GM12878 (cell line): ENCODE results near the gene CD93. TPM values are rescaled to one million over a fixed set of nuclear protein-coding genes. Genes with fewer than 3 reads are reported as not detected.

ENCODE experiments used
- ATAC-seq: fragments of 200-7000 bp; cut with Tn5 transposase; 3 replicates; pipeline ENCODE4 v1.9.1; 2020; ENCODE audit warnings: mild to moderate bottlenecking, moderate library complexity
- BruUV-seq: library from RNA; stranded (reverse); fragments of 400-500 nt; replicated peaks from 2 replicates; lab custom pipeline; 2021; lab: Mats Ljungman, UMichigan
- CTCF ChIA-PET: fragments of 300-600 bp; sonication (Branson Sonifier 250); formaldehyde crosslinking; extraction: SDS; loops from one replicate; lab custom pipeline; 2021; ENCODE audit warnings: inconsistent platforms; lab: Yijun Ruan, JAX
- POLR2A ChIA-PET: fragments of 350-600 bp; formaldehyde crosslinking; extraction: SDS; loops from one replicate; lab custom pipeline; 2021; ENCODE audit warnings: inconsistent platforms; lab: Charles Lee
- RAD21 ChIA-PET: fragments of 300-600 bp; sonication (Branson Sonifier 250); formaldehyde crosslinking; loops from one replicate; lab custom pipeline; 2023; ENCODE audit warnings: antibody characterized with exemption; ENCODE audit not compliant: unreplicated experiment; lab: Charles Lee
- SMC1A ChIA-PET: fragments of 300-600 bp; sonication (Branson Sonifier 250); formaldehyde crosslinking; loops from one replicate; lab custom pipeline; 2023; ENCODE audit not compliant: unreplicated experiment, uncharacterized antibody; lab: Charles Lee
- DNase-seq: peaks from one replicate; pipeline ENCODE4 v3.0.0-alpha.2; 2011; ENCODE audit warnings: low read depth, low spot score
- FAIRE-seq: peaks from 3 replicates; lab custom pipeline; 2011; peaks lifted over from hg19 to GRCh38; lab: Jason Lieb, UNC
- H2AFZ ChIP-seq: 2 replicates; pipeline ENCODE4 v1.6.0; 2011; ENCODE audit warnings: low read depth, low read length, control low read depth; ENCODE audit not compliant: control insufficient read depth
- H3K27ac ChIP-seq: 2 replicates; pipeline ENCODE4 v1.5.1; 2011; ENCODE audit warnings: control low read depth; ENCODE audit not compliant: control insufficient read depth, insufficient read depth
- H3K27me3 ChIP-seq, 2 experiments: replicated peaks in 1 of 2; 2 replicates each; pipeline versions ENCODE4 v1.6.0 to v1.6.1; 2011; ENCODE audit warnings: low read length in 1 of 2; ENCODE audit not compliant: control insufficient read depth in 2 of 2, insufficient read depth in 2 of 2
- H3K36me3 ChIP-seq, 2 experiments: 2 replicates each; pipeline ENCODE4 v1.5.1; 2011; ENCODE audit warnings: low read length in 1 of 2; ENCODE audit not compliant: control insufficient read depth in 2 of 2, insufficient read depth in 2 of 2
- H3K4me1 ChIP-seq: 2 replicates; pipeline ENCODE4 v1.6.1; 2011; ENCODE audit warnings: mild to moderate bottlenecking, low read length, moderate library complexity, mixed read lengths; ENCODE audit not compliant: control insufficient read depth, insufficient read depth
- H3K4me2 ChIP-seq: 2 replicates; pipeline ENCODE4 v1.6.0; 2011; ENCODE audit warnings: control low read depth; ENCODE audit not compliant: control insufficient read depth, insufficient read depth
- H3K4me3 ChIP-seq: fragments of 200-600 bp; sonication (generic); 2 replicates; pipeline ENCODE4 v1.5.1; 2016
- H3K79me2 ChIP-seq: 2 replicates; pipeline ENCODE4 v1.6.0; 2011; ENCODE audit warnings: low read length; ENCODE audit not compliant: control insufficient read depth, insufficient read depth
- H3K9ac ChIP-seq: 2 replicates; pipeline ENCODE4 v1.8.0; 2011; ENCODE audit warnings: low read length, control low read depth, mixed read lengths; ENCODE audit not compliant: control insufficient read depth, insufficient read depth
- H3K9me3 ChIP-seq: replicated peaks from 3 replicates; pipeline ENCODE4 v1.5.1; 2011; ENCODE audit warnings: mild to moderate bottlenecking, low read length; ENCODE audit not compliant: control insufficient read depth, insufficient read depth
- H4K20me1 ChIP-seq: 2 replicates; pipeline ENCODE4 v1.6.0; 2011; ENCODE audit not compliant: control insufficient read depth, insufficient read depth
- BACH1 ChIP-seq: fragments of 450-650 bp; IDR thresholded peaks from 2 replicates; pipeline ENCODE4 v1.6.1; 2017; ENCODE audit warnings: mild to moderate bottlenecking, borderline replicate concordance
- BHLHE40 ChIP-seq, 2 experiments: fragments of 450-650 bp in 1 of 2; IDR thresholded peaks; 2 replicates each; pipeline ENCODE4 v1.6.1; 2011 to 2017; ENCODE audit warnings: low read depth in 2 of 2, borderline replicate concordance in 1 of 2, improper control_type of control experiment in 1 of 2, low read length in 1 of 2, mild to moderate bottlenecking in 1 of 2
- CEBPZ ChIP-seq: fragments of 150-350 bp; IDR thresholded peaks from 2 replicates; pipeline ENCODE4 v1.6.1; 2016; ENCODE audit warnings: low read depth, low read length
- HDAC6 ChIP-seq: fragments of 200-600 bp; sonication (generic); IDR thresholded peaks from one replicate; pipeline ENCODE4 v1.8.0; 2017; ENCODE audit warnings: antibody characterized with exemption; ENCODE audit not compliant: unreplicated experiment
- JUNB ChIP-seq: IDR thresholded peaks from 2 replicates; pipeline ENCODE4 v1.6.1; 2016; ENCODE audit warnings: antibody characterized with exemption, mild to moderate bottlenecking
- NR2C1 ChIP-seq: fragments of 450-650 bp; IDR thresholded peaks from 2 replicates; pipeline ENCODE4 v1.6.1; 2017; ENCODE audit warnings: antibody characterized with exemption, mild to moderate bottlenecking, moderate library complexity
- POLR2A ChIP-seq: IDR thresholded peaks from 2 replicates; pipeline ENCODE4 v1.6.1; 2011; ENCODE audit warnings: low read depth, mild to moderate bottlenecking, low read length
- REST ChIP-seq: IDR thresholded peaks from 2 replicates; pipeline ENCODE4 v1.6.1; 2012; ENCODE audit warnings: mild to moderate bottlenecking, low read depth, low read length
- SIX5 ChIP-seq: IDR thresholded peaks from 2 replicates; pipeline ENCODE4 v1.6.1; 2011; ENCODE audit warnings: mild to moderate bottlenecking, low read depth, low read length, moderate library complexity; ENCODE audit not compliant: severe bottlenecking
- SUPT20H ChIP-seq: IDR thresholded peaks from 2 replicates; pipeline ENCODE4 v1.6.1; 2011; ENCODE audit warnings: low read depth, mild to moderate bottlenecking, low read length, moderate library complexity, borderline replicate concordance; ENCODE audit not compliant: control insufficient read depth
- TBL1XR1 ChIP-seq: IDR thresholded peaks from 2 replicates; pipeline ENCODE4 v1.6.1; 2012; ENCODE audit warnings: low read depth, low read length, improper control_type of control experiment
- TCF7 ChIP-seq: IDR thresholded peaks from 2 replicates; pipeline ENCODE4 v1.6.1; 2014; ENCODE audit warnings: antibody characterized with exemption, borderline replicate concordance
- WRNIP1 ChIP-seq: IDR thresholded peaks from 2 replicates; pipeline ENCODE4 v1.6.1; 2011; ENCODE audit warnings: low read depth, low read length, improper control_type of control experiment, borderline replicate concordance
- YBX1 ChIP-seq: fragments of 450-650 bp; IDR thresholded peaks from 2 replicates; pipeline ENCODE4 v1.6.1; 2016; ENCODE audit warnings: antibody characterized with exemption
- ZBED1 ChIP-seq: IDR thresholded peaks from 2 replicates; pipeline ENCODE4 v1.6.1; 2016; ENCODE audit warnings: borderline replicate concordance
- ZNF207 ChIP-seq: fragments of 450-650 bp; IDR thresholded peaks from 2 replicates; pipeline ENCODE4 v1.6.1; 2014; ENCODE audit warnings: antibody characterized with exemption, mild to moderate bottlenecking, borderline replicate concordance
- WGBS: methylation state at CpG from one replicate; pipeline ENCODE4 v1.1.6; 2016; ENCODE audit warnings: low lambda C conversion rate; ENCODE audit not compliant: insufficient replicate concordance, insufficient coverage; ENCODE audit errors: missing lambda C conversion rate; 5-methylcytosine and 5-hydroxymethylcytosine counted together
- in situ Hi-C: fragments of 300-500 bp; cut with MboI; formaldehyde crosslinking; loops from 9 replicates; pipeline ENCODE4 v1.14.3; 2018; ENCODE audit warnings: mixed read lengths
- intact Hi-C: fragments of 100-400 bp; cut with micrococcal nuclease; formaldehyde crosslinking; loops from one replicate; pipeline ENCODE4 v1.14.2; 2022; ENCODE audit not compliant: unreplicated experiment
- polyA plus RNA-seq, 11 experiments: library from polyadenylated mRNA; depleted of rRNA in 4 of 11; unstranded in 6 of 11; stranded (reverse) in 5 of 11; fragments of >200 nt; fragmentation: Nextera tagmentation in 4 of 11; fragmentation: Illumina TruSeq in 1 of 11; extraction: Ambion mirVana in 4 of 11; extraction: Trizol in 1 of 11; gene quantifications; 1 replicate in 1 of 11; 2 replicates in 10 of 11; pipeline versions ENCODE4 v1.2.1 to v1.2.3, GENCODE V29; 2011 to 2016; ENCODE audit warnings: inconsistent platforms in 2 of 11, missing spikeins in 2 of 11, low read depth in 1 of 11
- total RNA-seq, 4 experiments: library from RNA; depleted of rRNA in 3 of 4; stranded (reverse); fragments of >200 nt in 3 of 4; fragmentation: Illumina TruSeq in 1 of 4; extraction: Trizol in 1 of 4; gene quantifications; 2 replicates each; pipeline versions ENCODE4 v1.2.1 to v1.2.3, GENCODE V29; 2013 to 2021

The CD93 gene
- total and polyA plus RNA-seq, 10 of the 15 experiments (the other 5 are each of a cell fraction or from before 2014, with no cell fraction given): 0.20 to 2.7 (median 0.92) TPM

GRCh38 chr20:23119456-23120216, 33.5 kb upstream of the CD93 start:
- Histone ChIP-seq H3K4me2 (no peak overlapping the region), H3K27me3 (no peaks in the 10 kb centered on the region; a peak in 2 of 4 replicates), H3K27ac (no peak overlapping the region), H4K20me1 (no peaks in the 10 kb centered on the region), H3K4me3 (no peak overlapping the region)
- TF ChIP-seq HDAC6: no peak
- no peak for TF ChIP-seq TBL1XR1
- TF ChIP-seq NR2C1: no peak
- TF ChIP-seq BACH1: no peak
- TF ChIP-seq SUPT20H: no peak
- TF ChIP-seq WRNIP1: no peak
- TF ChIP-seq POLR2A: no peak
- TF ChIP-seq ZBED1: no peak
- no peak for TF ChIP-seq JUNB
- no peak for TF ChIP-seq REST
- TF ChIP-seq TCF7: no peak
- no peak for TF ChIP-seq SIX5
- TF ChIP-seq ZNF207: no peak
- TF ChIP-seq YBX1: no peak
- no peak for TF ChIP-seq CEBPZ
- TF ChIP-seq BHLHE40 (IDR thresholded peaks at IDR 0.05; ENCODE audit: borderline replicate concordance in 1 of 2, low read depth in 2 of 2, low read length in 1 of 2): no peak
- TF ChIP-seq, all 136 proteins: peak for 0
- no peak overlapping the region for H2AFZ ChIP-seq
- RAD21 ChIA-PET: interaction anchor here (1.8 to 2.4 kb wide), 2 partner anchors 28 to 39 kb away, joined by 6 to 11 read pairs; no protein-coding TSS in a partner anchor
- no peak for ATAC-seq
- no TSS peak for BruUV-seq
- no peaks in the 10 kb centered on the region for H3K79me2 ChIP-seq
- intact Hi-C loops (no loop called here), in situ Hi-C loops (loop anchor here (5.0 kb wide), 1 partner anchor 33 kb away; no protein-coding TSS in a partner anchor)
- SMC1A ChIA-PET: interaction anchor here (1.0 kb wide), 2 partner anchors 12 to 21 kb away, joined by 3 read pairs; no protein-coding TSS in a partner anchor
- POLR2A ChIA-PET: no interaction called here
- peaks cover 27% of the 10 kb centered on the region for H3K4me1 ChIP-seq
- no peaks in the 10 kb centered on the region for H3K36me3 ChIP-seq
- H3K9ac ChIP-seq: no peak overlapping the region
- no peak for DNase-seq
- CTCF ChIA-PET: interaction anchor here (0.8 kb wide), 1 partner anchor 115 kb away, joined by 3 read pairs; no protein-coding TSS in a partner anchor
- no peaks in the 10 kb centered on the region for H3K9me3 ChIP-seq
- 61% methylated on average over 13 of the region's 15 CpGs for WGBS
- FAIRE-seq: no peak
